Measurements from ENCODE around the gene GMDS. TPM values are rescaled to one million over a fixed set of nuclear protein-coding genes. Genes with fewer than 3 reads are reported as not detected.

Gene GMDS
- total RNA-seq, 2 experiments from 2014 or later, result 36.6 to 42.8 TPM

DNA sequence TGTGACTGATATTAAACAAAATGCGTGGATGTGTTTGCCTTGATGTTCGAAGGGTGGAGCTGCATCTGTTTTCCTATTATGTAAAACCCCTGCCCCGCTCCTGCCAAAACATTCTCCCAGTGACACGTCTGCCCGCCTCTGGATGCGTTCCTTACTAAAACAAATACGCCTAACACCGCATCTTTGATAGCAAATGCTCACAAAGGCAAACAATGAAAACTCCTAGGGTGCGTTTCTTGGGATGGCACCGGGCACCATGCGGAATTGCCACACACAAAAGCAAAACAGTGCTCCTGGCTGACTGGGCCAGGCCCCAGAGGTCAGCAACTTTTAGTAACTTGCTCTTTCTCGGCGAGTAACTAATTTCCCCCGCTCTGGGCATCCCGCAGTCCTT, 644.6 kb downstream of the GMDS start:
- ATAC-seq, result no peak
- H3K27me3 Mint-ChIP-seq, result peaks cover 65% of the 10 kb centered on the region
- no peak overlapping the region for H3K27ac Mint-ChIP-seq
- no peaks in the 10 kb centered on the region for H3K36me3 Mint-ChIP-seq (ENCODE audit: low read depth)
- intact Hi-C loops (cut with micrococcal nuclease), result loop anchor here (5.0 kb wide), 1 partner anchor 502 kb away; no protein-coding TSS in a partner anchor
- POLR2A ChIA-PET, result no interaction called here
- no peak overlapping the region for H3K4me3 Mint-ChIP-seq
- CTCF ChIA-PET, result interaction anchor here (1.5 to 2.6 kb wide), 2 partner anchors 503 to 753 kb away, joined by 5 to 8 read pairs; no protein-coding TSS in a partner anchor
- TF ChIP-seq, protein P1, sequence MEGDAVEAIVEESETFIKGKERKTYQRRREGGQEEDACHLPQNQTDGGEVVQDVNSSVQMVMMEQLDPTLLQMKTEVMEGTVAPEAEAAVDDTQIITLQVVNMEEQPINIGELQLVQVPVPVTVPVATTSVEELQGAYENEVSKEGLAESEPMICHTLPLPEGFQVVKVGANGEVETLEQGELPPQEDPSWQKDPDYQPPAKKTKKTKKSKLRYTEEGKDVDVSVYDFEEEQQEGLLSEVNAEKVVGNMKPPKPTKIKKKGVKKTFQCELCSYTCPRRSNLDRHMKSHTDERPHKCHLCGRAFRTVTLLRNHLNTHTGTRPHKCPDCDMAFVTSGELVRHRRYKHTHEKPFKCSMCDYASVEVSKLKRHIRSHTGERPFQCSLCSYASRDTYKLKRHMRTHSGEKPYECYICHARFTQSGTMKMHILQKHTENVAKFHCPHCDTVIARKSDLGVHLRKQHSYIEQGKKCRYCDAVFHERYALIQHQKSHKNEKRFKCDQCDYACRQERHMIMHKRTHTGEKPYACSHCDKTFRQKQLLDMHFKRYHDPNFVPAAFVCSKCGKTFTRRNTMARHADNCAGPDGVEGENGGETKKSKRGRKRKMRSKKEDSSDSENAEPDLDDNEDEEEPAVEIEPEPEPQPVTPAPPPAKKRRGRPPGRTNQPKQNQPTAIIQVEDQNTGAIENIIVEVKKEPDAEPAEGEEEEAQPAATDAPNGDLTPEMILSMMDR (IDR thresholded peaks at IDR 0.05), result no peak
- DNase-seq, result no peak
- no peaks in the 10 kb centered on the region for H3K9me3 Mint-ChIP-seq
- peaks cover 5% of the 10 kb centered on the region for H3K4me1 Mint-ChIP-seq (ENCODE audit: low read depth)

DNA sequence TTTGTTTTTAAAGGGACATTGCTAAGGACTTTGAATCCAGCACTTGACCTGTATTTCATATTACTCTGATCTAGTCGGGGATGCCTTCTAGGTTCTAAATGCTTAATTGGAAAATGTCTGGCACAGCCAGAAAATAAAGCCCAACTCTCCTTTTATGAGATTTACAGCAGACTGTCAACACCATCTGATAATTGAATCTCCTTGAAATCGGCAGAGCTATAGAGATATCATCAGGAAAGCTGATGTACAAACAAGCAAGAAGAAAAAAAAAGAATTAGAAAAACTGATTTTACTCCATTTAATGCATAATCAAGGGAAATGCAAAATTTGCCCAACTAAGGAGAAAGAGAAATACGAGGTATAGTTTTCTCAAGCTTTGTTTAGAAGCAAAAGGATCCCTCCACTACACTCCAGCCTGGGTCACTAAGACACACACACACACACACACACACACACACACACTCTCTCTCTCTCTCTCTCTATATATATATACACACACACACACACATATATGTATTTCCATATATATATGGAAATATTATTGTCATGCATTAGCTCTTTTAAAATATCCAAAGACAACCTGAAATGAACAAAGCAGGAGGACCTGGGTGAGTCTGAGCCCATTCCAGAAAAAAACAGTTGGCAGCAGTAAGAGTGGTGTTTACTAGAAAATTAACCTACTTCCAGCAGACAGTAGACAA, 645.2 kb downstream of the GMDS start:
- Mint-ChIP-seq H3K9me3 (no peaks in the 10 kb centered on the region), H3K27me3 (peaks cover 60% of the 10 kb centered on the region), H3K4me3 (no peak overlapping the region), H3K27ac (no peak overlapping the region), H3K4me1 (ENCODE audit: low read depth) (no peaks in the 10 kb centered on the region), H3K36me3 (ENCODE audit: low read depth) (no peaks in the 10 kb centered on the region)
- intact Hi-C loops (cut with micrococcal nuclease), result loop anchor here (5.0 kb wide), 1 partner anchor 502 kb away; no protein-coding TSS in a partner anchor
- TF ChIP-seq, protein P1 (IDR thresholded peaks at IDR 0.05), result no peak
- DNase-seq, result no peak
- ATAC-seq, result no peak
- CTCF ChIA-PET, result interaction anchor here (1.5 kb wide), 1 partner anchor 754 kb away, joined by 5 read pairs; no protein-coding TSS in a partner anchor
- POLR2A ChIA-PET, result no interaction called here

- no peaks in the 10 kb centered on the region for H3K4me1 Mint-ChIP-seq (ENCODE audit: low read depth)
- H3K27me3 Mint-ChIP-seq, result peaks cover 64% of the 10 kb centered on the region
- no peaks in the 10 kb centered on the region for H3K9me3 Mint-ChIP-seq
- POLR2A ChIA-PET, result no interaction called here
- TF ChIP-seq, protein P1 (IDR thresholded peaks at IDR 0.05), result no peak
- no peak for DNase-seq
- H3K36me3 Mint-ChIP-seq (ENCODE audit: low read depth), result no peaks in the 10 kb centered on the region
- CTCF ChIA-PET, result interaction anchor here (1.5 to 5.0 kb wide), 2 partner anchors 754 to 849 kb away, joined by 5 to 20 read pairs; no protein-coding TSS in a partner anchor
- no peak overlapping the region for H3K4me3 Mint-ChIP-seq
- H3K27ac Mint-ChIP-seq, result no peak overlapping the region
- no peak for ATAC-seq
- intact Hi-C loops (cut with micrococcal nuclease), result loop anchor here (5.0 to 10.0 kb wide), 3 partner anchors 598 to 1155 kb away; partner anchors contain the start of gene MYLK4
Measured at GRCh38 chr6:1599469-1599868, 645.9 kb downstream of the GMDS start.

DNA sequence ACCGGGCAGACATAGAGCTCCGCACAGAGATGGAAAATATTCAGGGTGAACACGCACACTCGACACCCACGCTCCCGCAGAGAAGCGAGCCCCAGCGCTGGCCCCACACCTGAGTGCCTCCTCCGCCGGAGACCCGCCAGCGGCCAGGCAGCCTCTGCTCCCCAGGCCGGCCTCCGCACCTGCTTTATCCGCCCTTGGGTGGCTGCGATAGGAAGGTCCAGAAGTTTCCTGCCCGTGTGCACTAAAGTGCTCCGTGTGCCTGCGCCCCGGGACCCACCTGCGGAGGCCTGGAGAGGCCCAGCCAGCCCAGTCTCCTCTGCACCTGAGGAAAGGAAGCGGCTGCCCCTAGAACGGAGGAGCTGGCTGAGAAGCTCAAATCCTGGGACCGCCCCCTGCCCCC, 646.5 kb downstream of the GMDS start:
- Mint-ChIP-seq H3K27me3 (peaks cover 65% of the 10 kb centered on the region), H3K36me3 (ENCODE audit: low read depth) (no peaks in the 10 kb centered on the region), H3K27ac (no peak overlapping the region), H3K9me3 (no peaks in the 10 kb centered on the region), H3K4me1 (ENCODE audit: low read depth) (no peaks in the 10 kb centered on the region), H3K4me3 (no peak overlapping the region)
- POLR2A ChIA-PET, result no interaction called here
- CTCF ChIA-PET, result interaction anchor here (1.3 to 5.0 kb wide), 4 partner anchors 16 to 1035 kb away, joined by 3 to 53 read pairs (median 12); no protein-coding TSS in a partner anchor
- intact Hi-C loops (cut with micrococcal nuclease), result loop anchor here (5.0 to 10.0 kb wide), 3 partner anchors 598 to 1156 kb away; partner anchors contain the start of gene MYLK4
- ATAC-seq (no peak), DNase-seq (no peak)
- TF ChIP-seq, protein P1 (IDR thresholded peaks at IDR 0.05), result no peak

GRCh38 chr6:1598433-1598832, 647.0 kb downstream of the GMDS start:
- ChIA-PET POLR2A (no interaction called here), CTCF (interaction anchor here (1.0 to 5.0 kb wide), 6 partner anchors 16 to 1152 kb away, joined by 3 to 53 read pairs (median 5); no protein-coding TSS in a partner anchor)
- Mint-ChIP-seq H3K27me3 (peaks cover 63% of the 10 kb centered on the region), H3K27ac (no peak overlapping the region), H3K4me3 (no peak overlapping the region), H3K36me3 (ENCODE audit: low read depth) (no peaks in the 10 kb centered on the region), H3K4me1 (ENCODE audit: low read depth) (no peaks in the 10 kb centered on the region), H3K9me3 (no peaks in the 10 kb centered on the region)
- ATAC-seq (no peak), DNase-seq (no peak)
- TF ChIP-seq, protein P1 (IDR thresholded peaks at IDR 0.05), result no peak
- intact Hi-C loops (cut with micrococcal nuclease), result loop anchor here (5.0 to 10.0 kb wide), 3 partner anchors 599 to 1156 kb away; partner anchors contain the start of gene MYLK4
